HL-60 (cell line): ENCODE data around the gene EYS.

ENCODE experiments used
- DNase-seq, 2 experiments: peaks; one replicate each; pipeline ENCODE4 v3.0.0-alpha.2; 2010 to 2020; ENCODE audit warnings: low read depth in 1 of 2, low spot score in 1 of 2
- H3K27ac ChIP-seq: fragments of 250-450 bp; sonication (Bioruptor Pico); replicated peaks from 2 replicates; pipeline ENCODE4 v1.5.1; 2020; ENCODE audit warnings: mild to moderate bottlenecking, moderate library complexity
- H3K27me3 ChIP-seq: fragments of 250-450 bp; sonication (Bioruptor Pico); 2 replicates; pipeline ENCODE4 v1.5.1; 2021; ENCODE audit warnings: mild to moderate bottlenecking, moderate library complexity; ENCODE audit not compliant: insufficient read depth, poor library complexity, severe bottlenecking
- H3K4me3 ChIP-seq: replicated peaks from 2 replicates; pipeline ENCODE4 v1.5.1; 2011; ENCODE audit warnings: mild to moderate bottlenecking, control low read depth, low read length; ENCODE audit not compliant: insufficient read depth
- CTCF ChIP-seq: IDR thresholded peaks from one replicate; pipeline ENCODE4 v1.5.1; 2011; ENCODE audit warnings: low read length, control low read depth, inconsistent platforms; ENCODE audit not compliant: insufficient read depth
- GABPA ChIP-seq: IDR thresholded peaks from 2 replicates; pipeline ENCODE4 v1.6.1; 2012; ENCODE audit warnings: low read depth
- POLR2AphosphoS5 ChIP-seq: IDR thresholded peaks from 2 replicates; pipeline ENCODE4 v1.6.1; 2012; ENCODE audit warnings: low read depth
- SPI1 ChIP-seq: IDR thresholded peaks from 2 replicates; pipeline ENCODE4 v1.6.1; 2012; ENCODE audit warnings: low read depth, mild to moderate bottlenecking, borderline replicate concordance
- TF ChIP-seq, protein P1 (sequence below): IDR thresholded peaks from 2 replicates; pipeline ENCODE4 v1.6.1; 2012; ENCODE audit warnings: low read depth; ENCODE audit not compliant: insufficient replicate concordance

Gene EYS

DNA sequence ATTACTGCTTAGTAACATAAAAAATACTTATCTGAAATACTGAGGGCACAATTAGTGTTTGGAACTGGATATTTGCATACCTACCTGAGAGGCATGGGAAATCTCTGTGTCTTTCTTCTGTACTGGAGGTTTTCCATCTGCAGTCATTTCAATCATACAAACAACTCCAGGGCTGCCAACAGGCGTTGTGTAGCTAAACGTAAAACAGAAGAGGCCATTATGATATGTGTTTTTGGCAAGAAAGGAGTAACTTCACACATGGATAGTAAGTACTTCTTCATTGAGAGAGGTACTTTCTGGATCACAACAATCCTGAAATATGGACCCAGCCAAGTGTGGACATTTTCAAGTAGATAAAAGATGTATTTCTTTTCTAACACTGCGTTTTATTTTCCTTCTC, 1708.0 kb downstream of the EYS start:
- no peak for DNase-seq
- Histone ChIP-seq H3K27ac (no peak overlapping the region), H3K4me3 (no peak overlapping the region), H3K27me3 (no peaks in the 10 kb centered on the region)
- TF ChIP-seq GABPA (no peak), POLR2AphosphoS5 (no peak), SPI1 (no peak), CTCF (no peak)
- TF ChIP-seq, protein P1, sequence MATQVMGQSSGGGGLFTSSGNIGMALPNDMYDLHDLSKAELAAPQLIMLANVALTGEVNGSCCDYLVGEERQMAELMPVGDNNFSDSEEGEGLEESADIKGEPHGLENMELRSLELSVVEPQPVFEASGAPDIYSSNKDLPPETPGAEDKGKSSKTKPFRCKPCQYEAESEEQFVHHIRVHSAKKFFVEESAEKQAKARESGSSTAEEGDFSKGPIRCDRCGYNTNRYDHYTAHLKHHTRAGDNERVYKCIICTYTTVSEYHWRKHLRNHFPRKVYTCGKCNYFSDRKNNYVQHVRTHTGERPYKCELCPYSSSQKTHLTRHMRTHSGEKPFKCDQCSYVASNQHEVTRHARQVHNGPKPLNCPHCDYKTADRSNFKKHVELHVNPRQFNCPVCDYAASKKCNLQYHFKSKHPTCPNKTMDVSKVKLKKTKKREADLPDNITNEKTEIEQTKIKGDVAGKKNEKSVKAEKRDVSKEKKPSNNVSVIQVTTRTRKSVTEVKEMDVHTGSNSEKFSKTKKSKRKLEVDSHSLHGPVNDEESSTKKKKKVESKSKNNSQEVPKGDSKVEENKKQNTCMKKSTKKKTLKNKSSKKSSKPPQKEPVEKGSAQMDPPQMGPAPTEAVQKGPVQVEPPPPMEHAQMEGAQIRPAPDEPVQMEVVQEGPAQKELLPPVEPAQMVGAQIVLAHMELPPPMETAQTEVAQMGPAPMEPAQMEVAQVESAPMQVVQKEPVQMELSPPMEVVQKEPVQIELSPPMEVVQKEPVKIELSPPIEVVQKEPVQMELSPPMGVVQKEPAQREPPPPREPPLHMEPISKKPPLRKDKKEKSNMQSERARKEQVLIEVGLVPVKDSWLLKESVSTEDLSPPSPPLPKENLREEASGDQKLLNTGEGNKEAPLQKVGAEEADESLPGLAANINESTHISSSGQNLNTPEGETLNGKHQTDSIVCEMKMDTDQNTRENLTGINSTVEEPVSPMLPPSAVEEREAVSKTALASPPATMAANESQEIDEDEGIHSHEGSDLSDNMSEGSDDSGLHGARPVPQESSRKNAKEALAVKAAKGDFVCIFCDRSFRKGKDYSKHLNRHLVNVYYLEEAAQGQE = no peak

- H3K4me3 ChIP-seq = no peak overlapping the region
- no peaks in the 10 kb centered on the region for H3K27me3 ChIP-seq
- TF ChIP-seq SPI1 (no peak), CTCF (no peak), GABPA (no peak), POLR2AphosphoS5 (no peak)
- TF ChIP-seq, protein P1 = no peak
- no peak overlapping the region for H3K27ac ChIP-seq
- DNase-seq = no peak
These were observed 1709.3 kb downstream of the EYS start for GRCh38 chr6:63997734-63998133.

DNA sequence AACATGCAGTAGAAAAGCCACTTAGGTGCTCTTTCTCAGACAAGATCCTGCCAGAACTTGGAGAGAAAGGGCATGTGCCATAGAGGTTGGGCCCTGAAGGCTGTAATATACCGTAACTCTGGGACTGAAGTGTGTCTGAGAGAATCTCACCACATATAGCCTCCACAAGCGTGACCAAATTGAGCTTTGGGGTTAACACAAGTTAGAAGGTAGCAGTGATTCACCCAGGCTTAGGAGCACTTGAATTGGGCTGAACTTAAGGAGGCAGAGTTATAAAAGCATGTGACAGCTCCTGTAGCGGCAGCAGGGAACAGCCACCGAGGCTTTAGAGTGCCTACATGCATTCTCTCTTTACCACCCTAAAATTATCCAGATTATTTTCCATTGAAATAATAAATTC, 1709.8 kb downstream of the EYS start:
- Histone ChIP-seq H3K27ac (no peak overlapping the region), H3K27me3 (no peaks in the 10 kb centered on the region), H3K4me3 (no peak overlapping the region)
- no peak for DNase-seq
- no peak for TF ChIP-seq GABPA
- TF ChIP-seq, protein P1 = no peak
- no peak for TF ChIP-seq POLR2AphosphoS5
- TF ChIP-seq CTCF = no peak
- TF ChIP-seq SPI1 = no peak
